ENCODE measurements around the gene SCARF2. TPM values are rescaled to one million over a fixed set of nuclear protein-coding genes. Genes with fewer than 3 reads are reported as not detected.
"Not testable (repeated sequence)": the region's sequence is repeated elsewhere in the genome, so short reads cannot be mapped to it uniquely, and the experiment has no call there.

The SCARF2 gene
- total and polyA plus RNA-seq, 8 donors: 0.89 to 42.9 (median 3.9) TPM

GRCh38 chr22:20418211-20418788 lies 19.3 kb downstream of the SCARF2 start:
- Histone ChIP-seq H3K9me3 (no peaks in the 10 kb centered on the region), H3K4me3 (peak overlapping the region; percentile 36 to 40 (median 38)), H3K36me3 (no peaks in the 10 kb centered on the region), H3K27me3 (no peaks in the 10 kb centered on the region), H3K4me1 (peaks cover 5 to 18% (median 16%) of the 10 kb centered on the region in 4 donors), H3K27ac (peak overlapping the region in 4 of 5 donors; percentile 13 to 75 (median 31))
- DNase-seq: peak; percentile 84 to 94
- WGBS, 5 donors: 12 to 20% (median 15%) methylated on average over 33 to 42 of the region's 42 CpGs
- TF ChIP-seq POLR2AphosphoS5 (IDR thresholded peaks at IDR 0.05) (peak in 1 of 3 donors; percentile 41), CTCF (IDR thresholded peaks at IDR 0.05) (peak in 5 of 7 experiments; percentile 84 to 96 (median 86)), EP300 (IDR thresholded peaks at IDR 0.05) (no peak)
- intact Hi-C loops (cut with DNase I; ENCODE audit: low total_unique reads): no loop called here

- H3K4me3 ChIP-seq; H3K27ac ChIP-seq; H3K9me3 ChIP-seq; intact Hi-C loops (cut with DNase I; ENCODE audit: low total_unique reads); H3K36me3 ChIP-seq; H3K27me3 ChIP-seq; DNase-seq; H3K4me1 ChIP-seq: not testable (repeated sequence)
- WGBS, 5 donors: 80 to 87% (median 86%) methylated on average over 3 of the region's 3 CpGs
Observed at GRCh38 chr22:20415699-20416098, 21.9 kb downstream of the SCARF2 start.

GRCh38 chr22:20415241-20415640 lies 22.4 kb downstream of the SCARF2 start:
- intact Hi-C loops (cut with DNase I; ENCODE audit: low total_unique reads): not testable (repeated sequence)

GRCh38 chr22:20414450-20414849 lies 23.2 kb downstream of the SCARF2 start:
- TF ChIP-seq POLR2AphosphoS5 (IDR thresholded peaks at IDR 0.05): no peak
- no peak for TF ChIP-seq EP300 (IDR thresholded peaks at IDR 0.05)
- TF ChIP-seq CTCF (IDR thresholded peaks at IDR 0.05): no peak
- TF ChIP-seq POLR2A (IDR thresholded peaks at IDR 0.05): no peak
- intact Hi-C loops (cut with DNase I; ENCODE audit: low total_unique reads): no loop called here
- Histone ChIP-seq H3K36me3 (no peaks in the 10 kb centered on the region), H3K27ac (no peak overlapping the region), H3K4me1 (peaks cover 0 to 10% (median 9%) of the 10 kb centered on the region in 4 donors), H3K27me3 (no peaks in the 10 kb centered on the region), H3K4me3 (no peak overlapping the region), H3K9me3 (no peaks in the 10 kb centered on the region)
- DNase-seq: no peak
- WGBS, 5 donors: 51 to 73% (median 63%) methylated on average over 3 of the region's 3 CpGs

More at GRCh38 chr22:20415241-20415640, 22.4 kb downstream of the SCARF2 start:
- not testable (repeated sequence) for H3K36me3 ChIP-seq, H3K4me1 ChIP-seq, H3K4me3 ChIP-seq, DNase-seq, H3K27ac ChIP-seq, H3K27me3 ChIP-seq, H3K9me3 ChIP-seq
- WGBS, 5 donors: 81 to 96% (median 94%) methylated on average over 3 of the region's 3 CpGs

GRCh38 chr22:20414059-20414440 lies 23.6 kb downstream of the SCARF2 start:
- no peak for DNase-seq
- Histone ChIP-seq H3K27ac (no peak overlapping the region), H3K9me3 (no peaks in the 10 kb centered on the region), H3K27me3 (no peaks in the 10 kb centered on the region), H3K4me1 (peaks cover 0 to 10% (median 9%) of the 10 kb centered on the region in 4 donors), H3K4me3 (no peak overlapping the region), H3K36me3 (peaks cover 0 to under 1% (median 0%) of the 10 kb centered on the region in 4 donors)
- TF ChIP-seq POLR2AphosphoS5 (IDR thresholded peaks at IDR 0.05): no peak
- TF ChIP-seq EP300 (IDR thresholded peaks at IDR 0.05): no peak
- no peak for TF ChIP-seq POLR2A (IDR thresholded peaks at IDR 0.05)
- no peak for TF ChIP-seq CTCF (IDR thresholded peaks at IDR 0.05)
- 82 to 90% (median 89%) methylated on average over 5 of the region's 5 CpGs for WGBS, 5 donors
- intact Hi-C loops (cut with DNase I; ENCODE audit: low total_unique reads): no loop called here

Measured in stomach (tissue), 9 donors.